Measurements from ENCODE around the gene ATP6V1F.

DNA sequence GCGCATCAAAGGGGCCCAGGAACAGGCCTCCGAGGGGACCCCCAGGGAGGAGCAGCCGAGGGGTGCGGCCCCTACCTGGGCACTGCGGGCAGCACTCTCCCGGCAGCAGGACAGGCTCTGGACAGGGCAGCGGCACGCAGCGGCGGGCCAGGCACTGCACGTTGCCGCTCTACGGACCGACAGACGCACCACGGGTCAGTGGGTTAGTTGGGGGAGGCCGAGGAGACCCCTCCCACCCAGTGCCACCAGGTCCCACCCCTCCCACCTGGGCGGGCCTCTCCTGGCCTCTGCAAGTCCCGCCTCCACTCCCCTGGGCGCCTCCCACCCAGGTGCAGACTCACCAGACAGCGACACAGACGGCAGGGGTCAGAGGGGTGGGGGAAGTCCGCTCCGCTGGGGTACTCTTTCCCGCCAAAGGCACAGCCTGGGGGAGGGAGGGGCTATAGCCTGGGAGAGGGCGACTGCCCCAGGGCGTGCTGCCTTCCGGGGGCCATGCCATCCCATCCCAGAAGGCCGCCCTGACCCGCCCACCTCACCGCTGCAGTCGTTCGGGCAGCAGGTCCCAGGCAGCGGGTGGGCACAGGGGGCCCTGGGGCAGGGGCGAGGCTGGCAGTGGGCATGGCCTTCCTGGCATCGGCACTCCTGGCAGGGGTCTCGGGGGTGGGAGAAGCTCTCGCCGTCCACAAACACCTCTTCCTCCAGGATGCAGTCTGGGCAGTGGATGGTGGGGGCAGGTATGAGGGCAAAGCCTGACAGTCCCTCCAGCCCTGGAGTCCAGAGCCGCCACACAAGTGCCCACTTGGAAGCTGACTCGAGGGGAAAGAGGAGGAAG is 28.7 kb downstream of the ATP6V1F start:
- TF ChIP-seq, protein P1, sequence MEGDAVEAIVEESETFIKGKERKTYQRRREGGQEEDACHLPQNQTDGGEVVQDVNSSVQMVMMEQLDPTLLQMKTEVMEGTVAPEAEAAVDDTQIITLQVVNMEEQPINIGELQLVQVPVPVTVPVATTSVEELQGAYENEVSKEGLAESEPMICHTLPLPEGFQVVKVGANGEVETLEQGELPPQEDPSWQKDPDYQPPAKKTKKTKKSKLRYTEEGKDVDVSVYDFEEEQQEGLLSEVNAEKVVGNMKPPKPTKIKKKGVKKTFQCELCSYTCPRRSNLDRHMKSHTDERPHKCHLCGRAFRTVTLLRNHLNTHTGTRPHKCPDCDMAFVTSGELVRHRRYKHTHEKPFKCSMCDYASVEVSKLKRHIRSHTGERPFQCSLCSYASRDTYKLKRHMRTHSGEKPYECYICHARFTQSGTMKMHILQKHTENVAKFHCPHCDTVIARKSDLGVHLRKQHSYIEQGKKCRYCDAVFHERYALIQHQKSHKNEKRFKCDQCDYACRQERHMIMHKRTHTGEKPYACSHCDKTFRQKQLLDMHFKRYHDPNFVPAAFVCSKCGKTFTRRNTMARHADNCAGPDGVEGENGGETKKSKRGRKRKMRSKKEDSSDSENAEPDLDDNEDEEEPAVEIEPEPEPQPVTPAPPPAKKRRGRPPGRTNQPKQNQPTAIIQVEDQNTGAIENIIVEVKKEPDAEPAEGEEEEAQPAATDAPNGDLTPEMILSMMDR (conservative IDR thresholded peaks at IDR 0.05 in 1 of 2, IDR thresholded peaks at IDR 0.05 in 1 of 2; ENCODE audit: low read depth in 1 of 2, low read length in 2 of 2): no peak
- TF ChIP-seq EZH2 (IDR thresholded peaks at IDR 0.05; ENCODE audit: low read length, missing control alignments): no peak
